ENCODE data around the gene JAGN1. TPM values are rescaled to one million over a fixed set of nuclear protein-coding genes. Genes with fewer than 3 reads are reported as not detected.
"Not testable (repeated sequence)": the region's sequence is repeated elsewhere in the genome, so short reads cannot be mapped to it uniquely, and the experiment has no call there.

Gene JAGN1
- total and polyA plus RNA-seq, 2 donors (not counting 1 experiment from before 2014, with no cell fraction given): 20.3 to 25.7 TPM

- intact Hi-C loops (cut with micrococcal nuclease): loop anchor here (1.0 to 5.0 kb wide), 3 partner anchors 55 to 430 kb away; partner anchors contain the start of genes SEC13 and TATDN2
- peaks cover 46% of the 10 kb centered on the region for H3K79me2 ChIP-seq (ENCODE audit: control insufficient read depth, insufficient read depth, low read length)
- ATAC-seq (ENCODE audit: low read depth) (no peak), DNase-seq (no peak)
- peaks cover 17 to 28% of the 10 kb centered on the region in 2 donors for H3K4me1 ChIP-seq (ENCODE audit: control insufficient read depth in 2 of 2, insufficient read depth in 2 of 2, low read length in 2 of 2)
- peak overlapping the region; percentile 75 for H3K4me2 ChIP-seq (replicated peaks; ENCODE audit: low read depth, low read length, poor library complexity, severe bottlenecking)
- WGBS (ENCODE audit: insufficient coverage): 0% methylated on average over 5 of the region's 12 CpGs
- no peaks in the 10 kb centered on the region for H3K9me3 ChIP-seq (ENCODE audit: control extremely low read depth in 1 of 3, control insufficient read depth in 2 of 3, insufficient read depth in 1 of 3, low read length in 2 of 3)
- peak overlapping the region; percentile 100 for H3K9ac ChIP-seq (ENCODE audit: low read length)
- peak overlapping the region; percentile 100 for H3K27ac ChIP-seq (ENCODE audit: low read length in 2 of 2)
- H3K36me3 ChIP-seq (replicated peaks in 1 of 2; ENCODE audit: control extremely low read depth in 1 of 2, control insufficient read depth in 1 of 2, extremely low read depth in 1 of 2, insufficient read depth in 2 of 2, low read length in 1 of 2): peaks cover 3 to 16% of the 10 kb centered on the region in 2 experiments
- peak overlapping the region; percentile 83 for H2AFZ ChIP-seq (ENCODE audit: insufficient read depth, low read depth, low read length, poor library complexity, severe bottlenecking)
- peak overlapping the region; percentile 81 to 99 (median 98) for H3K4me3 ChIP-seq (ENCODE audit: control extremely low read depth in 1 of 5, extremely low read depth in 1 of 5, insufficient read depth in 1 of 5, low read depth in 2 of 5, low read length in 4 of 5)
- no peaks in the 10 kb centered on the region for H3K27me3 Mint-ChIP-seq
- H4K20me1 ChIP-seq (ENCODE audit: control insufficient read depth, insufficient read depth, low read length, poor library complexity, severe bottlenecking): no peaks in the 10 kb centered on the region
- H3K27ac Mint-ChIP-seq: peak overlapping the region; percentile 99
- H3K27me3 ChIP-seq (replicated peaks in 1 of 4; ENCODE audit: control extremely low read depth in 1 of 4, control insufficient read depth in 3 of 4, insufficient read depth in 4 of 4, low read length in 3 of 4): no peaks in the 10 kb centered on the region
- CTCF ChIA-PET: interaction anchor here (1.6 to 2.9 kb wide), 3 partner anchors 21 to 164 kb away, joined by 4 to 15 read pairs (median 6); partner anchors contain the start of gene CRELD1
- H3K4me3 Mint-ChIP-seq: peak overlapping the region; percentile 99
- H3K4me1 Mint-ChIP-seq: peaks cover 41% of the 10 kb centered on the region
- H3K9me3 Mint-ChIP-seq (ENCODE audit: insufficient read depth): no peaks in the 10 kb centered on the region
- POLR2A ChIA-PET: interaction anchor here (0.9 to 3.1 kb wide), 9 partner anchors 42 to 494 kb away, joined by 3 to 19 read pairs (median 4); partner anchors contain the start of genes ARPC4, BRPF1, CRELD1 and MTMR14
- TF ChIP-seq EZH2 (IDR thresholded peaks at IDR 0.05; ENCODE audit: borderline replicate concordance, insufficient read depth, low read depth, low read length, poor library complexity, severe bottlenecking) (no peak), CTCF (IDR thresholded peaks at IDR 0.05) (no peak)
These were observed 737 bp downstream of the JAGN1 start for GRCh38 chr3:9891072-9891622.

GRCh38 chr3:9893739-9894138 is 3.3 kb downstream of the JAGN1 start:
- Mint-ChIP-seq H3K4me3 (peak overlapping the region; percentile 5), H3K27ac (peak overlapping the region; percentile 12), H3K4me1 (peaks cover 46% of the 10 kb centered on the region), H3K27me3 (no peaks in the 10 kb centered on the region), H3K9me3 (ENCODE audit: insufficient read depth) (no peaks in the 10 kb centered on the region)
- ATAC-seq (ENCODE audit: low read depth): no peak
- peaks cover 69% of the 10 kb centered on the region for H3K79me2 ChIP-seq (ENCODE audit: control insufficient read depth, insufficient read depth, low read length)
- no peak overlapping the region for H2AFZ ChIP-seq (ENCODE audit: insufficient read depth, low read depth, low read length, poor library complexity, severe bottlenecking)
- no peak overlapping the region for H3K9ac ChIP-seq (ENCODE audit: low read length)
- intact Hi-C loops (cut with micrococcal nuclease): loop anchor here (5.0 kb wide), 1 partner anchor 354 kb away; the partner anchor contains the start of gene TATDN2
- no peaks in the 10 kb centered on the region for H3K9me3 ChIP-seq (ENCODE audit: control extremely low read depth in 1 of 3, control insufficient read depth in 2 of 3, insufficient read depth in 1 of 3, low read length in 2 of 3)
- H3K36me3 ChIP-seq (replicated peaks in 1 of 2; ENCODE audit: control extremely low read depth in 1 of 2, control insufficient read depth in 1 of 2, extremely low read depth in 1 of 2, insufficient read depth in 2 of 2, low read length in 1 of 2): peaks cover 3 to 16% of the 10 kb centered on the region in 2 experiments
- no peak overlapping the region for H3K4me2 ChIP-seq (replicated peaks; ENCODE audit: low read depth, low read length, poor library complexity, severe bottlenecking)
- H3K4me3 ChIP-seq (ENCODE audit: control extremely low read depth in 1 of 5, extremely low read depth in 1 of 5, insufficient read depth in 1 of 5, low read depth in 2 of 5, low read length in 4 of 5): no peak overlapping the region
- DNase-seq: no peak
- peaks cover 17 to 28% of the 10 kb centered on the region in 2 donors for H3K4me1 ChIP-seq (ENCODE audit: control insufficient read depth in 2 of 2, insufficient read depth in 2 of 2, low read length in 2 of 2)
- ChIA-PET POLR2A (no interaction called here), CTCF (interaction anchor here (0.9 kb wide), 1 partner anchor 845 kb away, joined by 3 read pairs; no protein-coding TSS in a partner anchor)
- WGBS (ENCODE audit: insufficient coverage): 89% methylated on average over 1 of the region's 1 CpG
- H3K27ac ChIP-seq (ENCODE audit: low read length in 2 of 2): peak overlapping the region; percentile 21 to 73
- no peaks in the 10 kb centered on the region for H3K27me3 ChIP-seq (replicated peaks in 1 of 4; ENCODE audit: control extremely low read depth in 1 of 4, control insufficient read depth in 3 of 4, insufficient read depth in 4 of 4, low read length in 3 of 4)
- H4K20me1 ChIP-seq (ENCODE audit: control insufficient read depth, insufficient read depth, low read length, poor library complexity, severe bottlenecking): no peaks in the 10 kb centered on the region
- TF ChIP-seq CTCF (IDR thresholded peaks at IDR 0.05): no peak
- no peak for TF ChIP-seq EZH2 (IDR thresholded peaks at IDR 0.05; ENCODE audit: borderline replicate concordance, insufficient read depth, low read depth, low read length, poor library complexity, severe bottlenecking)

- peaks cover 81% of the 10 kb centered on the region for H3K79me2 ChIP-seq (ENCODE audit: control insufficient read depth, insufficient read depth, low read length)
- H4K20me1 ChIP-seq (ENCODE audit: control insufficient read depth, insufficient read depth, low read length, poor library complexity, severe bottlenecking); H3K9me3 ChIP-seq (ENCODE audit: control extremely low read depth in 1 of 3, control insufficient read depth in 2 of 3, insufficient read depth in 1 of 3, low read length in 2 of 3); H2AFZ ChIP-seq (ENCODE audit: insufficient read depth, low read depth, low read length, poor library complexity, severe bottlenecking); H3K4me3 ChIP-seq (ENCODE audit: control extremely low read depth in 1 of 5, extremely low read depth in 1 of 5, insufficient read depth in 1 of 5, low read depth in 2 of 5, low read length in 4 of 5); H3K27me3 ChIP-seq (replicated peaks in 1 of 4; ENCODE audit: control extremely low read depth in 1 of 4, control insufficient read depth in 3 of 4, insufficient read depth in 4 of 4, low read length in 3 of 4); H3K9ac ChIP-seq (ENCODE audit: low read length); H3K4me2 ChIP-seq (replicated peaks; ENCODE audit: low read depth, low read length, poor library complexity, severe bottlenecking); intact Hi-C loops (cut with micrococcal nuclease); H3K9me3 Mint-ChIP-seq (ENCODE audit: insufficient read depth); H3K27ac Mint-ChIP-seq; H3K4me3 Mint-ChIP-seq; DNase-seq; POLR2A ChIA-PET; H3K27me3 Mint-ChIP-seq; ATAC-seq (ENCODE audit: low read depth): not testable (repeated sequence)
- peaks cover 38% of the 10 kb centered on the region for H3K4me1 Mint-ChIP-seq
- peaks cover 14 to 22% of the 10 kb centered on the region in 2 donors for H3K4me1 ChIP-seq (ENCODE audit: control insufficient read depth in 2 of 2, insufficient read depth in 2 of 2, low read length in 2 of 2)
- CTCF ChIA-PET: interaction anchor here (0.7 kb wide), 1 partner anchor 37 kb away, joined by 3 read pairs; no protein-coding TSS in a partner anchor
- 100% methylated on average over 3 of the region's 3 CpGs for WGBS (ENCODE audit: insufficient coverage)
- peak overlapping the region in 1 of 2 donors; percentile 42 for H3K27ac ChIP-seq (ENCODE audit: low read length in 2 of 2)
- peaks cover 3 to 16% of the 10 kb centered on the region in 2 experiments for H3K36me3 ChIP-seq (replicated peaks in 1 of 2; ENCODE audit: control extremely low read depth in 1 of 2, control insufficient read depth in 1 of 2, extremely low read depth in 1 of 2, insufficient read depth in 2 of 2, low read length in 1 of 2)
These were observed 5.3 kb downstream of the JAGN1 start for GRCh38 chr3:9895715-9896114.

Data from B cell (primary cell).